K562 (cell line): ENCODE results near the gene MRPL11. TPM values are rescaled to one million over a fixed set of nuclear protein-coding genes. Genes with fewer than 3 reads are reported as not detected.

Experiments used
- BRD4 ChIP-seq: fragments of 200-600 bp; sonication (generic); IDR thresholded peaks from 2 replicates; pipeline ENCODE4 v1.6.1; 2017; ENCODE audit warnings: inconsistent platforms
- CEBPG ChIP-seq, 3 experiments: fragments of 200-800 bp in 1 of 3; sonication (Bioruptor generic) in 1 of 3; sonication (generic) in 1 of 3; formaldehyde crosslinking in 1 of 3; IDR thresholded peaks in 2 of 3; conservative IDR thresholded peaks in 1 of 3; 2 replicates each; pipeline versions ENCODE4 v1.6.1 to v1.8.0; 2016 to 2022; ENCODE audit warnings: missing compliant biosample characterization in 2 of 3, missing genetic modification characterization in 2 of 3, mild to moderate bottlenecking in 1 of 3, missing genetic modification reagents in 1 of 3
- COPS2 ChIP-seq: fragments of 450-650 bp; conservative IDR thresholded peaks from 2 replicates; pipeline ENCODE4 v1.6.1; 2016; ENCODE audit warnings: mild to moderate bottlenecking, moderate library complexity
- CREB1 ChIP-seq, 2 experiments: sonication (generic) in 1 of 2; formaldehyde crosslinking in 1 of 2; IDR thresholded peaks; 2 replicates each; pipeline versions ENCODE4 v1.6.1 to v1.8.0; 2012 to 2022; ENCODE audit warnings: inconsistent platforms in 1 of 2, mild to moderate bottlenecking in 1 of 2, missing genetic modification reagents in 1 of 2, moderate library complexity in 1 of 2
- CREM ChIP-seq: IDR thresholded peaks from 2 replicates; pipeline ENCODE4 v1.6.1; 2014; ENCODE audit warnings: antibody characterized with exemption, low read depth
- MTA1 ChIP-seq: fragments of 450-650 bp; IDR thresholded peaks from 2 replicates; pipeline ENCODE4 v1.6.1; 2017; ENCODE audit warnings: borderline replicate concordance
- MTA3 ChIP-seq: fragments of 450-650 bp; formaldehyde crosslinking; IDR thresholded peaks from 2 replicates; pipeline ENCODE4 v1.6.1; 2017; ENCODE audit warnings: mild to moderate bottlenecking, borderline replicate concordance
- NFRKB ChIP-seq: fragments of 450-650 bp; IDR thresholded peaks from 2 replicates; pipeline ENCODE4 v1.6.1; 2016; ENCODE audit warnings: low read depth
- NRF1 ChIP-seq, 2 experiments: fragments of 450-650 bp; IDR thresholded peaks in 1 of 2; conservative IDR thresholded peaks in 1 of 2; 2 replicates each; pipeline ENCODE4 v1.6.1; 2014; ENCODE audit warnings: mild to moderate bottlenecking in 2 of 2
- RBM14 ChIP-seq: fragments of 200-400 bp; formaldehyde crosslinking; IDR thresholded peaks from 2 replicates; pipeline ENCODE4 v1.6.1; 2018; ENCODE audit warnings: low read depth, mild to moderate bottlenecking, low read length, moderate library complexity, borderline replicate concordance; ENCODE audit not compliant: insufficient read depth
- RBM39 ChIP-seq: fragments of 200-400 bp; formaldehyde crosslinking; optimal IDR thresholded peaks from 2 replicates; pipeline ENCODE3; 2018; ENCODE audit warnings: low read depth, low read length
- SOX6 ChIP-seq: fragments of 450-650 bp; IDR thresholded peaks from 2 replicates; pipeline ENCODE4 v1.6.1; 2014; ENCODE audit warnings: mild to moderate bottlenecking
- YBX1 ChIP-seq: fragments of 450-650 bp; IDR thresholded peaks from 2 replicates; pipeline ENCODE4 v1.7.1; 2016; ENCODE audit warnings: mild to moderate bottlenecking
- ZBTB7A ChIP-seq: IDR thresholded peaks from 2 replicates; pipeline ENCODE4 v1.6.1; 2011; ENCODE audit warnings: low read depth, mild to moderate bottlenecking, low read length, moderate library complexity, borderline replicate concordance; ENCODE audit not compliant: control insufficient read depth
- ZNF232 ChIP-seq: sonication (generic); formaldehyde crosslinking; IDR thresholded peaks from 2 replicates; pipeline ENCODE4 v1.8.0; 2022; ENCODE audit warnings: mild to moderate bottlenecking, missing genetic modification reagents
- polyA plus RNA-seq, 8 experiments: library from polyadenylated mRNA; depleted of rRNA in 4 of 8; stranded (reverse) in 5 of 8; unstranded in 3 of 8; fragments of >200 nt; fragmentation: Nextera tagmentation in 2 of 8; fragmentation: Illumina TruSeq in 1 of 8; extraction: Ambion mirVana in 2 of 8; extraction: Trizol in 1 of 8; gene quantifications; 2 replicates each; pipeline versions ENCODE4 v1.2.1 to v1.2.3, GENCODE V29; 2011 to 2014; ENCODE audit warnings: inconsistent platforms in 1 of 8, missing spikeins in 1 of 8
- total RNA-seq, 7 experiments: library from RNA; depleted of rRNA in 6 of 7; stranded (reverse); fragments of >200 nt in 6 of 7; fragmentation: Illumina TruSeq in 2 of 7; extraction: Trizol in 2 of 7; gene quantifications; 2 replicates each; pipeline versions ENCODE4 v1.2.1 to v1.2.3, GENCODE V29; 2011 to 2021; ENCODE audit warnings: low replicate concordance in 1 of 7
- TF ChIP-seq, protein P1 (sequence below), 2 experiments: fragments of 450-650 bp; IDR thresholded peaks; 2 replicates each; pipeline ENCODE4 v1.6.1; 2016; ENCODE audit warnings: mild to moderate bottlenecking in 2 of 2, borderline replicate concordance in 1 of 2, low read depth in 1 of 2, moderate library complexity in 1 of 2
- TF ChIP-seq, protein P2 (sequence below): fragments of 250-450 bp; sonication (Bioruptor Pico); IDR thresholded peaks from 2 replicates; pipeline ENCODE4 v1.5.1; 2021; ENCODE audit warnings: mild to moderate bottlenecking

Gene MRPL11
- total and polyA plus RNA-seq, 9 of the 15 experiments (the other 6 are each of a cell fraction or from before 2014, with no cell fraction given), result 33.0 to 173 (median 91.9) TPM

DNA sequence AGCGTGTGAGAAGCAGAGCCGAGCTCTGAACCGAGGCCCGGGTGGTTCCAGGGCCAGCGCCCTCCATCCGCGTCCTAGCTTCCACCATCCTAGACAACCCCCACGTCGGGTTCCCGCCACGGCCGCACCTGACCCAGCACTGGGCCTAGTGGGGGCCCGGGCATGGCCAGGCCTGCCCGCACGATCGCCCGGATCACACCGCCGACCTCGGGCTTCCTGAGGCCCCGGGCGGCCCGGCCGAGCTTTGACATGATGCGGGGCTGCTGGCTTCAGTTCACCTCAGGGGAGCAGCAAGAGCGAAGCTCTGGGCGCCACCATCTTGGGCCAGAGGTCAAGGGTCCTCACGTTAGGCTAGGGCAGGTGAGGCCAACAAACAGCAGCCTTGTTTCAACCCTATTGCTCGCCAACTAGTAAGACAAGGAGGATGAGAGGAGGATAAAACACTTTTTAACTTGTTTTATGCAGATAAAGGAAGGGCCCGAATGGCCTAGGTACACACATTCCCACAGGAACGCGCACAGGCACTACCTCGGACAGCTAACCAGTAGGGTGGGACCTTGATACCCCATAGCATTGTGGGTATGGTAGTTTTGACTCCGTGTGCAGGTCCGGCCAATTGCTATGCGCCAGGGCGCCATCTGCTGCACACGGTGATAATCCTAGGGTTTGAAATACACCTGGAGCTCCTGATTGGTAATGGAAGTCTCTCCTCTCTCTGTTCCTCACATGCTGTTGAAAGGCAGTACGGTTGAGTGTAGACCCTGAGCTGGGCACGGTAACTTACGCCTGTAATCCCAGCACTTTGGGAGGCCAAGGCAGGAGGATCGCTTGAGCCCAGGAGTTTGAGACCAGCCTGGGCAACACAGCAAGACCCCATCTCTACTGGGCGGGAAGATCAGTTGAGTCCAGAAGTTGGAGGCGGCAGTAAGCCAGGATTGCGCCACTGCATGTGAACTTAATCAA, at the start of gene MRPL11 (continued):
- TF ChIP-seq CREB1 (IDR thresholded peaks at IDR 0.05) (no peak), CREB1 (CRISPR knock-in tag; IDR thresholded peaks at IDR 0.05) (peak; percentile 76), ZNF232 (CRISPR knock-in tag) (peak; percentile 16; the same call in 1 of the 2 replicates), RBM14 (0 out of 2 replicates have a peak, but pooled peaks have one; percentile 69), MTA1 (peak; percentile 90), CEBPG (CRISPR knock-in tag; IDR thresholded peaks at IDR 0.05) (no peak), CEBPG (tag; conservative IDR thresholded peaks at IDR 0.05 in 1 of 2, IDR thresholded peaks at IDR 0.05 in 1 of 2) (no peak), SOX6 (no peak), COPS2 (no peak), NRF1 (conservative IDR thresholded peaks at IDR 0.05 in 1 of 2, IDR thresholded peaks at IDR 0.05 in 1 of 2) (peak; percentile 81 to 83), CREM (peak; percentile 78; the same call in 1 of the 2 replicates), BRD4 (no peak), NFRKB (peak; percentile 71), ZBTB7A (no peak), RBM39 (no peak), YBX1 (no peak), MTA3 (peak; percentile 67; the same call in 1 of the 2 replicates)
- TF ChIP-seq, protein P1, sequence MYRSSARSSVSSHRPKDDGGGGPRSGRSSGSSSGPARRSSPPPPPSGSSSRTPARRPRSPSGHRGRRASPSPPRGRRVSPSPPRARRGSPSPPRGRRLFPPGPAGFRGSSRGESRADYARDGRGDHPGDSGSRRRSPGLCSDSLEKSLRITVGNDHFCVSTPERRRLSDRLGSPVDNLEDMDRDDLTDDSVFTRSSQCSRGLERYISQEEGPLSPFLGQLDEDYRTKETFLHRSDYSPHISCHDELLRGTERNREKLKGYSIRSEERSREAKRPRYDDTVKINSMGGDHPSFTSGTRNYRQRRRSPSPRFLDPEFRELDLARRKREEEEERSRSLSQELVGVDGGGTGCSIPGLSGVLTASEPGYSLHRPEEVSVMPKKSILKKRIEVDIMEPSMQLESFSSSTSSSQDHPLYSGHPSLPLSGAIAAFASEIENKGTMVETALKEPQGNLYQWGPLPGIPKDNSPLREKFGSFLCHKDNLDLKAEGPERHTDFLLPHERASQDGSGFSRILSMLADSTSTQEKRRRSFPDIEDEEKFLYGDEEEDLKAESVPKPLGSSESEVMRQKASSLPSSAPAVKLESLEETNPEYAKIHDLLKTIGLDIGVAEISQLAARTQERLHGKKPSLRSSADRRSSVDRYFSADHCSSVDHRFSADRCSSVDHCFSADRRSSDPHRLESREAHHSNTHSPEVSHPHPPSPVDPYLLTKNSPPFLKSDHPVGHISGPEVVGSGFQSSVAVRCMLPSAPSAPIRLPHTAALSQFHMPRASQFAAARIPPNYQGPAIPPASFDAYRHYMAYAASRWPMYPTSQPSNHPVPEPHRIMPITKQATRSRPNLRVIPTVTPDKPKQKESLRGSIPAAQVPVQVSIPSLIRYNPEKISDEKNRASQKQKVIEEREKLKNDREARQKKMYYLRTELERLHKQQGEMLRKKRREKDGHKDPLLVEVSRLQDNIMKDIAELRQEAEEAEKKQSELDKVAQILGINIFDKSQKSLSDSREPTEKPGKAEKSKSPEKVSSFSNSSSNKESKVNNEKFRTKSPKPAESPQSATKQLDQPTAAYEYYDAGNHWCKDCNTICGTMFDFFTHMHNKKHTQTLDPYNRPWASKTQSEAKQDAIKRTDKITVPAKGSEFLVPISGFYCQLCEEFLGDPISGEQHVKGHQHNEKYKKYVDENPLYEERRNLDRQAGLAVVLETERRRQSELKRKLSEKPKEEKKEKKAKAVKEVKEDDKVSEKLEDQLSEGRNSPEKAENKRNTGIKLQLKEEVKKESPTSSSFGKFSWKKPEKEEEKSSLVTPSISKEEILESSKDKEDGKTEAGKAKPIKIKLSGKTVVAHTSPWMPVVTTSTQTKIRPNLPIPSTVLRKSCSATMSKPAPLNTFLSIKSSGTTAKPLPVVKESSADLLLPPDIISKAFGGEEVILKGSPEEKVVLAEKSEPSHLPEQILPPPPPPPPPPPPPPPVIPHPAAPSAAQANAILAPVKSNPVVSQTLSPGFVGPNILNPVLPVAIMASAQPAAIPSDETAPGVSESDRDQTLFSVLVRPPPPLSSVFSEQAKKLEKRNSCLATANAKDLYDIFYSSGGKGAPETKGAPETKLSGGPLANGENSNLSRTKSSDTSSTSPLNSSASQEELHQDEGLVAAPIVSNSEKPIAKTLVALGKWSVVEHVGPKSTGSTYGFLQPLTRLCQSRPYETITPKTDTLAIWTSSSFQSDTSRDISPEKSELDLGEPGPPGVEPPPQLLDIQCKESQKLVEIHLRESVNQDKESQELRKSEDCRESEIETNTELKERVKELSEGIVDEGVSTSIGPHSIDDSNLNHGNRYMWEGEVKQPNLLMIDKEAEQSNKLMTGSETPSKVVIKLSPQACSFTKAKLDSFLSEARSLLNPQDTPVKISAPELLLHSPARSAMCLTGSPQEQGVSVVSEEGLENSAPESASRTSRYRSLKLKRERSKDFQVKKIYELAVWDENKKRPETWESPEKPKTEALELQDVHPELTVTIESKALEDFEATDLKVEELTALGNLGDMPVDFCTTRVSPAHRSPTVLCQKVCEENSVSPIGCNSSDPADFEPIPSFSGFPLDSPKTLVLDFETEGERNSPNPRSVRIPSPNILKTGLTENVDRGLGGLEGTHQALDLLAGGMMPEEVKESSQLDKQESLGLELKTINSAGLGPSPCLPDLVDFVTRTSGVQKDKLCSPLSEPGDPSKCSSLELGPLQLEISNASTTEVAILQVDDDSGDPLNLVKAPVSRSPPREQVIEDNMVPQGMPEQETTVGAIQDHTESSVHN (IDR thresholded peaks at IDR 0.05; ENCODE audit: borderline replicate concordance in 1 of 2, low read depth in 1 of 2), result no peak
- TF ChIP-seq, protein P2, sequence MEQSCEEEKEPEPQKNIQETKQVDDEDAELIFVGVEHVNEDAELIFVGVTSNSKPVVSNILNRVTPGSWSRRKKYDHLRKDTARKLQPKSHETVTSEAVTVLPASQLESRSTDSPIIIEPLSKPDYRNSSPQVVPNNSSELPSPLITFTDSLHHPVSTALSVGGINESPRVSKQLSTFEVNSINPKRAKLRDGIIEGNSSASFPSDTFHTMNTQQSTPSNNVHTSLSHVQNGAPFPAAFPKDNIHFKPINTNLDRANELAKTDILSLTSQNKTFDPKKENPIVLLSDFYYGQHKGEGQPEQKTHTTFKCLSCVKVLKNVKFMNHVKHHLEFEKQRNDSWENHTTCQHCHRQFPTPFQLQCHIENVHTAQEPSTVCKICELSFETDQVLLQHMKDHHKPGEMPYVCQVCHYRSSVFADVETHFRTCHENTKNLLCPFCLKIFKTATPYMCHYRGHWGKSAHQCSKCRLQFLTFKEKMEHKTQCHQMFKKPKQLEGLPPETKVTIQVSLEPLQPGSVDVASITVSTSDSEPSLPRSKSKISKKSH (CRISPR knock-in tag), result no peak
